GM06990 (cell line): Measurements from ENCODE around the gene COMT.

Experiments used
- DNase-seq: peaks from one replicate; pipeline ENCODE4 v3.0.0-alpha.2; 2011; ENCODE audit not compliant: insufficient read length; ENCODE audit errors: extremely low read depth
- H3K27me3 ChIP-seq: replicated peaks from 2 replicates; pipeline ENCODE4 v1.6.0; 2011; ENCODE audit warnings: low read length; ENCODE audit not compliant: control insufficient read depth, insufficient read depth
- H3K36me3 ChIP-seq: 2 replicates; pipeline ENCODE4 v1.5.1; 2011; ENCODE audit warnings: low read length; ENCODE audit not compliant: control insufficient read depth, insufficient read depth
- H3K4me3 ChIP-seq: replicated peaks from 2 replicates; pipeline ENCODE4 v1.5.1; 2011; ENCODE audit warnings: low read depth, mild to moderate bottlenecking, control low read depth, low read length
- TF ChIP-seq, protein P1 (sequence below): IDR thresholded peaks from 2 replicates; pipeline ENCODE4 v1.5.1; 2011; ENCODE audit warnings: low read length, control low read depth, mild to moderate bottlenecking, inconsistent platforms; ENCODE audit not compliant: insufficient read depth, poor library complexity, severe bottlenecking

COMT gene

DNA sequence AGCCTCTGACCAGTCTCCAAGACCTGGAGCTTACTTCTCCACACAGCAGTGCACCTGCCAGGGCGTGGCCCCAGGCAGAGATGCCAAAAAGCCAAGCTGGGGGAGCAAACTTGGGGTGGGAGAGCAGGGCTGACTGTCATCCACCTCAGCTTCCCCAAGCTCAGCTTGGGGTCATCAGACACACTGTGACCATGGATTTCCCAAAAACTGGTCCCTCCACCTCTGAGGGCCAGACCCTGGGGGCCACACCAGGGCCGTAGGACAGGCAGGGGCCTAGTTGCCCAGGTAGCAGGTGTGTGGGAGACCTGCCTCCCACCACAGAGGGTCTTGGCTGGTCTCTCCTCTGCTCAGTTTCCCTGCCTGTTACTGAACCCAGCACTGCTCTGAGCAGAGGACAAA is 44.4 kb downstream of the COMT start:
- TF ChIP-seq, protein P1, sequence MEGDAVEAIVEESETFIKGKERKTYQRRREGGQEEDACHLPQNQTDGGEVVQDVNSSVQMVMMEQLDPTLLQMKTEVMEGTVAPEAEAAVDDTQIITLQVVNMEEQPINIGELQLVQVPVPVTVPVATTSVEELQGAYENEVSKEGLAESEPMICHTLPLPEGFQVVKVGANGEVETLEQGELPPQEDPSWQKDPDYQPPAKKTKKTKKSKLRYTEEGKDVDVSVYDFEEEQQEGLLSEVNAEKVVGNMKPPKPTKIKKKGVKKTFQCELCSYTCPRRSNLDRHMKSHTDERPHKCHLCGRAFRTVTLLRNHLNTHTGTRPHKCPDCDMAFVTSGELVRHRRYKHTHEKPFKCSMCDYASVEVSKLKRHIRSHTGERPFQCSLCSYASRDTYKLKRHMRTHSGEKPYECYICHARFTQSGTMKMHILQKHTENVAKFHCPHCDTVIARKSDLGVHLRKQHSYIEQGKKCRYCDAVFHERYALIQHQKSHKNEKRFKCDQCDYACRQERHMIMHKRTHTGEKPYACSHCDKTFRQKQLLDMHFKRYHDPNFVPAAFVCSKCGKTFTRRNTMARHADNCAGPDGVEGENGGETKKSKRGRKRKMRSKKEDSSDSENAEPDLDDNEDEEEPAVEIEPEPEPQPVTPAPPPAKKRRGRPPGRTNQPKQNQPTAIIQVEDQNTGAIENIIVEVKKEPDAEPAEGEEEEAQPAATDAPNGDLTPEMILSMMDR = no peak
- H3K27me3 ChIP-seq = no peaks in the 10 kb centered on the region
- no peaks in the 10 kb centered on the region for H3K36me3 ChIP-seq
- H3K4me3 ChIP-seq = no peak overlapping the region
- no peak for DNase-seq

DNA sequence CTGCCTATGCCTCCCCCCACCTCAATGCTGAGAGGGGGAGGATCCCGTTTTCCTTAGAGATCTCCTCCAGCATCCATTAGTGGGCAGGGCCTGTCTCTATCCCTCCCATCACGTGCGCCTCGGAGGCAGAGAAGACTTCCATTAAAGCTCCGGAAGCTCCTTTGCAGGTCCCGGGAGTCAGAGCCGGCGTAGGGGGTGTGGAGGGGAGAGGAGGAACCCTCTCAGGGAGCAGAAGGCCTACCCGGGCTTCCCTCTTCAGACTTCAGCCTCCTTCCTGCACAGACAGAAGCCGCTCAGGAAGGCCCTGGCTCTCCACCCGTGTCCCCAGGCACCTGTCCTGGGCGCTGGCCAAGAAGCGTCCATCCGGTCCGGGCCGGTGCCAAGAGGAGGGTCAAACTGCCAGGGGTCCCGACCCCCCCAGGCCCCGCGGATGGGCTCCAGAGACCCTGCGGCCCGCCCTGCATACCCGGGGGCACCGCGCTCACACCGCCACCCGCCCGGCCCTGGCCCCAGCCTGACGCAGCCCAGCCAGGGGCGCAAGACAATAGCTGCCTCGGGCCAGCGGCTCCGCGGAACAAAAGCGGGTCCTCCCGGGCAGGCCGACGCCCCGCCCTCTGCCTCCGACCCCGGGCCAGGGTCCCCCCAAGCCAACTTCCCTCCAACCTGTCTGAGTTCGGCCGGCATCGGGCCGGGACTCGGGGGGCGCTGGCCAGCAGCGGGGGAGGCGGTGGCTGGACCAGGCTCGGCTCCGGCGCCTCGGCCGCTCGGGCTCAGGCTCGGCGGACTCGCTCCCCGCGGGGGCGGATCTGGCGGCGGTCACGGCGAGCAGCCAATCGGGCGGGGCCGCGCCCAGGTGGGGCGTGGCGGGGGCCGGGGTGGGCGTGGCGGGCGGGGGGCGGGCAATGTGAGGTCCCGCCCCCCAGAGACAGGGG is 45.1 kb downstream of the COMT start:
- peak; percentile 66 for DNase-seq
- H3K27me3 ChIP-seq = no peaks in the 10 kb centered on the region
- TF ChIP-seq, protein P1 = no peak

DNA sequence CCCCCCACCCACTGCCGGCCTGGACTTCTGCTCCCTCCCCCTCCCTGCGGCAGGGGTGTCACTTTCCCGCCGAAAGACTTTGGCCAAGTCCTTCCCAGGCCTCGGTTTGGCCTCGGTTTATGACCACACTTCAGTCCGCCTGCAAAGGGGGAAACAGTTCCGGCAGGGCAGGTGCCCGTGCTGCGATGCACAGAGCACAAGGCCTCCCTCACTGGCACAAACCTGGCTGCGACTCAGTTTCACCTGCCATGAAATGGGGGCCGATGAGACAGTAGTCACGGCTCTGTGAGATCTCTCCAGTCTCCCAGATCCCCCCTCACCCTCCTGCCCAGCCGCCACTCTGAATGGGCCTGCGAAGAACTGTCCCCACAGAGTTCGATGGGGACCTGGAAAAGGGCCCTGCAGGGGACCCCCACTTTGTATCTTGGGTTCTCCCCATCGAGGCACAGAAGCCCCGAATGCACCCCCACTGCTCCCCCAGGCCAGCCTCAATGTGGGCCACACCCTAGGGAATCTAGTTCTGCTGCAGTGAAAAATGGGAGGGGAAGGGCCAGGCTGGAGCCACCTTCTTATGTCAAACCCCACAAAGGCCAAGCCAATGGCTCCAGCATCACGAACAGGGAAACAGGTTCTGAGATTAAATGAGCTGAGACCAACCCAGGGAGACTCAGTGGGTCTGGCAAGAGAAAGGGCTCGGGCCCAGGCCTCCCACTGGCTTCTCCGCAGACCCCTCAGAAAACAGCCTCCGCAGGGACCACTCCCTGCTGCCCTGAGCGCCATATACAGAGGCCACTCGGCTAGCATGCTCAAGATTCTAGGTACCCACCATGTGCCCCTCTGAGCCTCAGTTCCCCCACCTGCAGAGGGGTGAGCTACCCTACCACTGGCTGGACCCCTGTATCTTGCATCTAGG is 46.1 kb downstream of the COMT start:
- no peak for DNase-seq
- TF ChIP-seq, protein P1 = no peak
- no peaks in the 10 kb centered on the region for H3K36me3 ChIP-seq
- no peaks in the 10 kb centered on the region for H3K27me3 ChIP-seq
- H3K4me3 ChIP-seq = no peak overlapping the region

More for the DNA sequence above, 45.1 kb downstream of the COMT start:
- H3K4me3 ChIP-seq = peak overlapping the region; percentile 59
- H3K36me3 ChIP-seq = no peaks in the 10 kb centered on the region

DNA sequence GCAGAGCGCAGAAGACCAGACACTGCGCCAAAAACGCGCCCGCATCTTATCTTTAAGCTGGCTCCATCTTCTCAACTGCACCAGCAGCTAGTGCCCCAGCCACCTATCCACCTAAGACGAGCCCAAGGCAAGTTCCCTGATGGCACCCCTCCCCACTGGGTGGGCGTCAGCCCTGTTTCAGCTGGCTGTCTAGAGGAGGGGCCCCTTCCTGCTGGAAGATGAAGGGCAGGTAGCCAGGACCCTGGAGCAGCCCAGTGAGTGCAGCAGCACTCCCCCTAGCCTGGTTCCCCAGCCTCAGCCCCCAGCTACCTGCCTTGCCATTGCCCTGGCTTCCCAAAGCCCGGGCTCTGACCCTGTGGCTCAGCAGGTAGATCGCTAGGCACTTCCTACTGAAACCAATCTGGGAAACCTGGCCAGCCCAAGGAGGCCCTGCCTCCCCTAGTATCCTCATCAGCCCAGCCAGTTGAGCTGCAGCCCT is 46.8 kb downstream of the COMT start:
- no peaks in the 10 kb centered on the region for H3K36me3 ChIP-seq
- DNase-seq = no peak
- no peak overlapping the region for H3K4me3 ChIP-seq
- H3K27me3 ChIP-seq = no peaks in the 10 kb centered on the region
- TF ChIP-seq, protein P1 = no peak

DNA sequence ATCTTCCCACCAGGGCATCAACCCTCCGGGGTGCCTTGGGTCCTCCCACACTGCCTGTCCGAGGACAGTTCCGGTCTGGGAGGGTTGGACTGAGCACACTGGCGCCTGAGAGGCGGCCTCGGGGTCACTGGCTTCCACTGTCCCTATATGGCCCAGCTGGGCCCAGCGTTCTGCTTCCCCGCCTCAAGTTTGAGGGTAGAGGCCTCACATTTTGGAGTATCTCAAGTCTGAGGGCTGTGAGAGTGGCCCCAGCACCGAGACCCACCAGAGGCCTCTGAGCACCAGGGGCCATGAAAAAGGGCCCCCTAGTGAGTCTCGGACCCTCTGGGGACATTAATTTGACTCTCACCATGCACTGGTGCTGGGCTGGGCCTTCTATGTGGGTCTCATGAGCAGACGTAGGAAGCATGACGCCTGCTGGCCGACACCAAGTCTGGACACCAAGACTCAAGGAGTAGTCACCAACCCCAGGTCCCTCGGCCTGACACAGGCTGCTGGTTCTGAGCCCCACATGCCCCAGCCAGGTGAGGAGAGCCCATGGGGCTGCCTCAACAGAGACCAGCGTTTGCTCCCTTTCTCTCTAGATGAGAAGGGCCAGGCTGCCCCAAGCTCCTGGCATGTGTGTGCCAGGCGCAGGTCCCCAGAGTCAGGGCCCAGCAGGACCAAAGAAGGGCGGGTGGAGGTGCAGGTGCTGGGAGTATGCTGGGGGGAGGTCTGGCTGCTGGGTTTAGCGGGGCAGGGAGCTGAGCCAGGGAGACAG is 47.6 kb downstream of the COMT start:
- TF ChIP-seq, protein P1 = no peak
- DNase-seq = no peak
- no peak overlapping the region for H3K4me3 ChIP-seq

More for the DNA sequence above, 47.6 kb downstream of the COMT start:
- Histone ChIP-seq H3K27me3 (no peaks in the 10 kb centered on the region), H3K36me3 (no peaks in the 10 kb centered on the region)
